K562 (cell line): ENCODE measurements around the gene NIM1K. TPM values are rescaled to one million over a fixed set of nuclear protein-coding genes. Genes with fewer than 3 reads are reported as not detected.
A peak's percentile ranks its signal among the peaks of the same experiment; 100 is the strongest.

ENCODE experiments used
- CREBBP ChIP-seq: IDR thresholded peaks from one replicate; pipeline ENCODE4 v1.6.1; 2012; ENCODE audit warnings: low read depth, mild to moderate bottlenecking, control low read depth, inconsistent platforms, low read length
- E2F6 ChIP-seq, 2 experiments: IDR thresholded peaks; 2 replicates each; pipeline ENCODE4 v1.6.1; 2011; ENCODE audit warnings: borderline replicate concordance in 1 of 2, control low read depth in 1 of 2, low read depth in 1 of 2, low read length in 1 of 2, mild to moderate bottlenecking in 1 of 2, mixed read lengths in 1 of 2, moderate library complexity in 1 of 2; ENCODE audit not compliant: insufficient read depth in 1 of 2, insufficient read length in 1 of 2, poor library complexity in 1 of 2, severe bottlenecking in 1 of 2; ENCODE audit errors: extremely low read depth in 1 of 2
- ILF3 ChIP-seq: fragments of 450-650 bp; IDR thresholded peaks from 2 replicates; pipeline ENCODE4 v1.6.1; 2018; ENCODE audit warnings: antibody characterized with exemption, mild to moderate bottlenecking, moderate library complexity, borderline replicate concordance
- IRF1 ChIP-seq: sonication (generic); formaldehyde crosslinking; IDR thresholded peaks from 2 replicates; pipeline ENCODE4 v1.8.0; 2022; ENCODE audit warnings: missing genetic modification reagents, mild to moderate bottlenecking, borderline replicate concordance
- MCM2 ChIP-seq: fragments of 450-650 bp; IDR thresholded peaks from 2 replicates; pipeline ENCODE4 v1.6.1; 2017; ENCODE audit warnings: low read depth, mild to moderate bottlenecking
- MYC ChIP-seq, 2 experiments: fragments of 250-450 bp in 1 of 2; sonication (Bioruptor Pico) in 1 of 2; IDR thresholded peaks; 2 replicates each; pipeline versions ENCODE4 v1.5.1 to v1.6.1; 2012 to 2021; ENCODE audit warnings: low read depth in 2 of 2, borderline replicate concordance in 1 of 2, improper control_type of control experiment in 1 of 2, low read length in 1 of 2, mild to moderate bottlenecking in 1 of 2, moderate library complexity in 1 of 2
- NR2C1 ChIP-seq, 2 experiments: fragments of 450-650 bp; IDR thresholded peaks; 2 replicates each; pipeline ENCODE4 v1.6.1; 2017; ENCODE audit warnings: mild to moderate bottlenecking in 2 of 2, antibody characterized with exemption in 1 of 2, inconsistent platforms in 1 of 2, missing compliant biosample characterization in 1 of 2, missing genetic modification characterization in 1 of 2
- PHF20 ChIP-seq: fragments of 450-650 bp; IDR thresholded peaks from 2 replicates; pipeline ENCODE4 v1.6.1; 2018; ENCODE audit not compliant: partially characterized antibody
- RBM39 ChIP-seq: fragments of 200-400 bp; formaldehyde crosslinking; optimal IDR thresholded peaks from 2 replicates; pipeline ENCODE3; 2018; ENCODE audit warnings: low read depth, low read length
- SAFB ChIP-seq: fragments of 200-400 bp; formaldehyde crosslinking; IDR thresholded peaks from 2 replicates; pipeline ENCODE4 v1.6.1; 2017; ENCODE audit warnings: low read depth, low read length, borderline replicate concordance
- SMARCE1 ChIP-seq: fragments of 450-650 bp; IDR thresholded peaks from 2 replicates; pipeline ENCODE4 v1.7.1; 2016; ENCODE audit warnings: mild to moderate bottlenecking
- SPI1 ChIP-seq: IDR thresholded peaks from 2 replicates; pipeline ENCODE4 v1.6.1; 2011; ENCODE audit warnings: low read depth, low read length, control low read depth, borderline replicate concordance
- TBP ChIP-seq: optimal IDR thresholded peaks from 2 replicates; pipeline ENCODE3; 2011; ENCODE audit warnings: low read depth, low read length, improper control_type of control experiment
- U2AF2 ChIP-seq: fragments of 200-400 bp; formaldehyde crosslinking; optimal IDR thresholded peaks from 2 replicates; pipeline ENCODE3; 2017; ENCODE audit warnings: low read depth, mild to moderate bottlenecking, low read length
- ZNF592 ChIP-seq: fragments of 450-650 bp; IDR thresholded peaks from 2 replicates; pipeline ENCODE4 v1.6.1; 2017; ENCODE audit warnings: antibody characterized with exemption, mild to moderate bottlenecking
- polyA plus RNA-seq, 8 experiments: library from polyadenylated mRNA; depleted of rRNA in 4 of 8; stranded (reverse) in 5 of 8; unstranded in 3 of 8; fragments of >200 nt; fragmentation: Nextera tagmentation in 2 of 8; fragmentation: Illumina TruSeq in 1 of 8; extraction: Ambion mirVana in 2 of 8; extraction: Trizol in 1 of 8; gene quantifications; 2 replicates each; pipeline versions ENCODE4 v1.2.1 to v1.2.3, GENCODE V29; 2011 to 2014; ENCODE audit warnings: inconsistent platforms in 1 of 8, missing spikeins in 1 of 8
- total RNA-seq, 7 experiments: library from RNA; depleted of rRNA in 6 of 7; stranded (reverse); fragments of >200 nt in 6 of 7; fragmentation: Illumina TruSeq in 2 of 7; extraction: Trizol in 2 of 7; gene quantifications; 2 replicates each; pipeline versions ENCODE4 v1.2.1 to v1.2.3, GENCODE V29; 2011 to 2021; ENCODE audit warnings: low replicate concordance in 1 of 7

The NIM1K gene
- total and polyA plus RNA-seq, 9 of the 15 experiments (the other 6 are each of a cell fraction or from before 2014, with no cell fraction given): 0.03 to 0.34 (median 0.08) TPM; not detected in 3

- TF ChIP-seq IRF1 (CRISPR knock-in tag) (no peak), PHF20 (no peak), MYC (IDR thresholded peaks at IDR 0.05; ENCODE audit: low read depth, low read length) (no peak), MYC (CRISPR knock-in tag; IDR thresholded peaks at IDR 0.05; ENCODE audit: borderline replicate concordance, low read depth) (no peak), SPI1 (no peak), E2F6 (IDR thresholded peaks at IDR 0.05; ENCODE audit: borderline replicate concordance in 1 of 2, extremely low read depth in 1 of 2, insufficient read depth in 1 of 2, insufficient read length in 1 of 2, low read depth in 1 of 2, low read length in 1 of 2, poor library complexity in 1 of 2, severe bottlenecking in 1 of 2) (no peak), RBM39 (no peak), MCM2 (no peak), SMARCE1 (no peak), CREBBP (no peak), ZNF592 (peak; percentile 71; the same call in 1 of the 2 replicates), U2AF2 (no peak), ILF3 (no peak), NR2C1 (IDR thresholded peaks at IDR 0.05) (no peak), NR2C1 (tag; IDR thresholded peaks at IDR 0.05) (no peak), TBP (no peak), SAFB (no peak)
Measured at GRCh38 chr5:43313854-43314457, 121.9 kb downstream of the NIM1K start (continued).
